Mesendoderm (in vitro differentiated cells): ENCODE data around the gene GRIK4.

Source experiments
- DNase-seq: peaks from one replicate; pipeline ENCODE4 v3.0.0; 2013
- H2AK5ac ChIP-seq: 2 replicates; pipeline ENCODE4 v1.6.1; 2013; ENCODE audit warnings: low read length, inconsistent platforms
- H2BK120ac ChIP-seq: 2 replicates; pipeline ENCODE4 v1.6.1; 2013; ENCODE audit warnings: low read depth, mild to moderate bottlenecking, low read length, moderate library complexity, mixed read lengths
- H2BK15ac ChIP-seq: replicated peaks from 2 replicates; pipeline ENCODE4 v1.6.1; 2013; ENCODE audit warnings: low read depth, mild to moderate bottlenecking, moderate library complexity
- H2BK5ac ChIP-seq: 2 replicates; pipeline ENCODE4 v1.6.1; 2013; ENCODE audit warnings: low read length, inconsistent platforms
- H3K18ac ChIP-seq: 2 replicates; pipeline ENCODE4 v1.6.1; 2013; ENCODE audit warnings: mild to moderate bottlenecking, low read length, mixed read lengths
- H3K23ac ChIP-seq: one replicate; pipeline ENCODE4 v1.6.1; 2013; ENCODE audit warnings: low read length
- H3K27ac ChIP-seq: 2 replicates; pipeline ENCODE4 v1.5.1; 2013; ENCODE audit warnings: low read depth, mild to moderate bottlenecking, inconsistent platforms, low read length, moderate library complexity
- H3K27me3 ChIP-seq: 2 replicates; pipeline ENCODE4 v1.6.1; 2013; ENCODE audit warnings: low read length, control low read depth, mild to moderate bottlenecking, inconsistent platforms; ENCODE audit not compliant: insufficient read depth, poor library complexity
- H3K36me3 ChIP-seq: 2 replicates; pipeline ENCODE4 v1.6.1; 2013; ENCODE audit warnings: low read length, inconsistent platforms; ENCODE audit not compliant: control insufficient read depth, insufficient read depth
- H3K4ac ChIP-seq: one replicate; pipeline ENCODE4 v1.6.1; 2013; ENCODE audit warnings: low read depth, mild to moderate bottlenecking, low read length, moderate library complexity
- H3K4me1 ChIP-seq: 2 replicates; pipeline ENCODE4 v1.6.1; 2013; ENCODE audit warnings: low read depth, low read length, inconsistent platforms; ENCODE audit not compliant: control insufficient read depth
- H3K4me2 ChIP-seq: 2 replicates; pipeline ENCODE4 v1.6.1; 2013; ENCODE audit warnings: low read length
- H3K4me3 ChIP-seq: 2 replicates; pipeline ENCODE4 v1.5.1; 2013; ENCODE audit warnings: mild to moderate bottlenecking, low read length
- H3K56ac ChIP-seq: one replicate; pipeline ENCODE4 v1.6.1; 2013; ENCODE audit warnings: low read length
- H3K79me1 ChIP-seq: 2 replicates; pipeline ENCODE4 v1.6.1; 2013; ENCODE audit warnings: low read length, inconsistent platforms
- H3K79me2 ChIP-seq: 2 replicates; pipeline ENCODE4 v1.6.1; 2013; ENCODE audit warnings: mild to moderate bottlenecking, low read length; ENCODE audit not compliant: control insufficient read depth, insufficient read depth
- H3K9ac ChIP-seq: 2 replicates; pipeline ENCODE4 v1.6.1; 2013; ENCODE audit warnings: low read length, inconsistent platforms
- H4K5ac ChIP-seq: one replicate; pipeline ENCODE4 v1.6.1; 2013; ENCODE audit warnings: low read length
- H4K8ac ChIP-seq: one replicate; pipeline ENCODE4 v1.6.1; 2013; ENCODE audit warnings: low read depth, mild to moderate bottlenecking, control low read depth, low read length, moderate library complexity
- WGBS: extraction: QIAGEN DNeasy Blood & Tissue Kit; methylation state at CpG from one replicate; pipeline ENCODE4 v1.1.7; 2013; ENCODE audit warnings: low lambda C conversion rate, missing lambda C conversion rate; ENCODE audit not compliant: insufficient coverage; ENCODE audit errors: extremely low coverage; 5-methylcytosine and 5-hydroxymethylcytosine counted together

The GRIK4 gene

GRCh38 chr11:120996973-120997372 lies 485.4 kb downstream of the GRIK4 start:
- H3K4ac ChIP-seq: no peak overlapping the region
- no peaks in the 10 kb centered on the region for H3K36me3 ChIP-seq
- H3K23ac ChIP-seq: no peak overlapping the region
- H3K4me3 ChIP-seq: no peak overlapping the region
- H2BK120ac ChIP-seq: peak overlapping the region; percentile 61
- H3K4me1 ChIP-seq: peaks cover 13% of the 10 kb centered on the region
- H3K9ac ChIP-seq: no peak overlapping the region
- peak; percentile 64 for DNase-seq
- no peak overlapping the region for H3K56ac ChIP-seq
- no peaks in the 10 kb centered on the region for H3K27me3 ChIP-seq
- no CpG with 5 or more reads among the region's 5 CpGs for WGBS
- H2BK15ac ChIP-seq: no peak overlapping the region
- H2BK5ac ChIP-seq: no peak overlapping the region
- H3K18ac ChIP-seq: no peak overlapping the region
- peak overlapping the region; percentile 30 for H3K27ac ChIP-seq
- H3K79me1 ChIP-seq: no peaks in the 10 kb centered on the region
- H2AK5ac ChIP-seq: no peak overlapping the region
- H4K8ac ChIP-seq: no peak overlapping the region
- H3K4me2 ChIP-seq: no peak overlapping the region
- H4K5ac ChIP-seq: no peak overlapping the region
- no peaks in the 10 kb centered on the region for H3K79me2 ChIP-seq

DNA sequence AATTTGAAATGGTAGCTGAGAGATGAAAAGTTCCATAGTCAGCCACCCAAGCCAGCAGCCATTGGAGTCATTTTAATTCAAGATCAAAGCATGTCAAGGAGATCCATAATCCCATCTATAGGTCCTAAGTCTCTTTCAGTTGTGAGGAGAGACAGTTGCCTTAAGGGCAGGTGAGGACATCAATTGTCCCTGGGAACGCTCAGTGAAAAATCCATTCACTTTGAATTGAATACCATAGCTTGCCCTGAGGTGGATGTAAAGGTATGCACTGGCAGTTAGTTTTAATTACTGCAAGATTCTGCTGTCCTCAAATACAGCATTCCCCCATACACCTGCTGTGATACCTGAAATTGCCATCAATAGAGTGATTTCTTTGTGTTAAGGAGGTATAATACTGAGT lies 487.0 kb downstream of the GRIK4 start:
- no CpG with 5 or more reads among the region's 1 CpG for WGBS
- Histone ChIP-seq H2AK5ac (no peak overlapping the region), H3K9ac (no peak overlapping the region), H3K18ac (peak overlapping the region; percentile 11), H3K23ac (no peak overlapping the region), H3K27ac (peak overlapping the region; percentile 69), H3K79me2 (no peaks in the 10 kb centered on the region), H2BK5ac (no peak overlapping the region), H2BK120ac (no peak overlapping the region), H3K4me2 (no peak overlapping the region), H3K56ac (no peak overlapping the region), H3K4me3 (no peak overlapping the region), H4K5ac (no peak overlapping the region), H3K36me3 (no peaks in the 10 kb centered on the region), H3K4ac (no peak overlapping the region), H4K8ac (no peak overlapping the region), H3K79me1 (no peaks in the 10 kb centered on the region), H3K4me1 (peaks cover 6% of the 10 kb centered on the region), H3K27me3 (no peaks in the 10 kb centered on the region), H2BK15ac (no peak overlapping the region)
- DNase-seq: peak; percentile 85

DNA sequence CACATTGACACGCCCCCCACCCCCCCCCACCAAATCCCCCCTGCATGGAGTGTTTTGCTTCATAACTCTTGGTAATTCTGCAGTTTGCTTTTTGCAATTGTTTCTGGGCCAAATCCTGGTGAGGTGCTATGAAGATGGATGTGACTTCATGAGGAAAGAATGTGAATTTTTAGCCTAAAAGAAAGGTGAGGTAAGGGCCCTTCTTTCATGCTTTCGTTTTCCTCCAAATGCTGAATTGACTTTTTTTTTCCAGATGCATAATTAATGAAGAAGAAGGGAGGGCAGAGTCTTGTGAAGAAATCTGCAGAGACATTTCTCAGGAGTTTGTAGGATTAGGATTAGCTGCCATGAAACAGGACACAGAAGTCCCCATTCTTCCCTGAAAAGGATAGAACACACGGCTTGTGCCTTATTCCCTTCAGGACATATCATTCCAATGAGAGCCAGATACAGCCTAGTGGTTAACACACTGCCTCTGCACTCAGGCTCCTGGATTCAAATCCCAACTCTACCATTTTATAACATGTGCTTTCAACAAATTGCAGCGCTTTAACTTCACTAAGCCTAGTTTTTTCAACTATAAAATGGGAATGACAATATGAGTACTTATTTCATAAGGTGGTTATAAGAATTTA lies 492.8 kb downstream of the GRIK4 start:
- Histone ChIP-seq H3K79me1 (no peaks in the 10 kb centered on the region), H2BK120ac (peak overlapping the region; percentile 45), H3K4me1 (no peaks in the 10 kb centered on the region), H3K4ac (no peak overlapping the region), H4K8ac (peak overlapping the region; percentile 86), H2AK5ac (no peak overlapping the region), H3K27ac (peak overlapping the region; percentile 38), H2BK5ac (no peak overlapping the region), H3K9ac (no peak overlapping the region), H3K4me3 (no peak overlapping the region), H3K4me2 (no peak overlapping the region), H4K5ac (no peak overlapping the region), H3K56ac (no peak overlapping the region), H3K36me3 (no peaks in the 10 kb centered on the region), H3K18ac (peak overlapping the region; percentile 92), H3K27me3 (no peaks in the 10 kb centered on the region), H2BK15ac (no peak overlapping the region), H3K79me2 (no peaks in the 10 kb centered on the region), H3K23ac (no peak overlapping the region)
- DNase-seq: peak; percentile 86
- WGBS: no CpG with 5 or more reads among the region's 4 CpGs

DNA sequence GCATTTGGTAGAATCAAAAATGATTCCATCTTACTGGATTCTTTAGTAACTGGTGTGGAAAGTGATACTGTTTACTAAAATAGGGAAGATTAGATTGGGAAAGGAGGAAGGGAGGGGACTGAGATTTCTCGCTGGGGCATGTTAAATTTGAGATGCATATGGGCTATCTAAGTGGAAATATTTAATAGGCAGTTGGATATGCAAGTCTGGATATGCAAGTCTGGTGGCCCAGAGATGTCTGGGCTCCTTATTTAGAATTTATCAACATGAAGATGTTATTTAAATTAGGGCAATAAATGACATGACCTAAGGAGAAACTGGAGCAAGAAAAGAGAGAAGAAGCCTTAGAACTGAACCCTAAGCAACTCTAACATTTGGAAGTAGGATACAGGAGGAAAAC lies 495.4 kb downstream of the GRIK4 start:
- no CpG with 5 or more reads among the region's 1 CpG for WGBS

DNA sequence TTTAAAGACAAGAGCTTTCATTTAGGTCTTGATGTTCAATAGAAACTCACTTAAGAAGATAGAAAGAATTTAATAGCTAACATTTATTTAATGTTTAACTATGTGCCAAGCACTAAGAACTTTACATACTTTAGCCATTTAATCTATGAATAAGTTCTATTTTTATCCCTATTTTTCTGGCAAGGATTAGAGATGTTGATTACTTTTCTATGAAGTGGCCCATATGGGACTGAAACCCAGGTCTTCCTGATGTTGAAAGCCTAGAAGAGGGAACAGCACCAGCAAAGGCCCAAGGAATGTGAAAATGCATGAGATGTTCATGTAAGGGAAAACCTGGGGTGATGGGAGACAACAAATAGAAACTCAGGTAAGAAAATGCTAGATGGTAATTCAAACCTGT lies 497.0 kb downstream of the GRIK4 start:
- no peak for DNase-seq
- no peaks in the 10 kb centered on the region for H3K79me2 ChIP-seq
- H3K27me3 ChIP-seq: no peaks in the 10 kb centered on the region
- H3K18ac ChIP-seq: no peak overlapping the region
- no peak overlapping the region for H2AK5ac ChIP-seq
- no peak overlapping the region for H3K4me3 ChIP-seq
- no peak overlapping the region for H3K4ac ChIP-seq
- no peak overlapping the region for H3K4me2 ChIP-seq
- no peak overlapping the region for H3K27ac ChIP-seq
- H3K56ac ChIP-seq: no peak overlapping the region
- no peak overlapping the region for H2BK120ac ChIP-seq
- H2BK5ac ChIP-seq: no peak overlapping the region
- H2BK15ac ChIP-seq: no peak overlapping the region
- no peak overlapping the region for H3K23ac ChIP-seq
- no peak overlapping the region for H3K9ac ChIP-seq
- H3K79me1 ChIP-seq: no peaks in the 10 kb centered on the region
- H3K4me1 ChIP-seq: no peaks in the 10 kb centered on the region
- no peak overlapping the region for H4K8ac ChIP-seq
- H3K36me3 ChIP-seq: no peaks in the 10 kb centered on the region
- H4K5ac ChIP-seq: no peak overlapping the region

More for the DNA sequence above, 495.4 kb downstream of the GRIK4 start:
- Histone ChIP-seq H3K23ac (no peak overlapping the region), H3K18ac (no peak overlapping the region), H3K79me2 (no peaks in the 10 kb centered on the region), H4K8ac (no peak overlapping the region), H3K79me1 (no peaks in the 10 kb centered on the region), H3K4me1 (no peaks in the 10 kb centered on the region), H2BK120ac (no peak overlapping the region), H3K4ac (no peak overlapping the region), H3K4me3 (no peak overlapping the region), H2BK5ac (no peak overlapping the region), H2AK5ac (no peak overlapping the region), H3K4me2 (no peak overlapping the region), H3K27me3 (no peaks in the 10 kb centered on the region), H3K56ac (no peak overlapping the region), H2BK15ac (no peak overlapping the region), H3K36me3 (no peaks in the 10 kb centered on the region), H3K27ac (no peak overlapping the region), H4K5ac (no peak overlapping the region), H3K9ac (no peak overlapping the region)
- no peak for DNase-seq

DNA sequence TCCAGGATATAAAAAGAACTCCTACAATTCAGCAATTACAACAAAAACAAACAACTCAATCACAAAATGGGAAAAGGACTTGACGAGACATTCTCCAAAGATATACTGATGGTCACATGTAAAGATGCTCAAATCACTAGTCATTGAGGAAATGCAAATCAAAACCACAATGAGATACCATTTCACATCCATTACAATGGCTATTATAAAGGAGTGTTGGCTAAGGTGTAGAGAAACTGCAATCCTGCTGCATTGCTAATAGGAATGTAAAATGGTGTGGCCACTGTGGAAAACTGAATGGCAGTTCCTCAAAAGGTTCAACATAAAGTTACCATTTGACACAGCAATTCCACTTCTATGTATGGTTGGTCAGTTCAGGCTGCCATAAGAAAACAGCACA lies 500.5 kb downstream of the GRIK4 start:
- Histone ChIP-seq H3K56ac (no peak overlapping the region), H2BK5ac (no peak overlapping the region), H3K9ac (no peak overlapping the region), H3K4ac (no peak overlapping the region), H3K79me2 (no peaks in the 10 kb centered on the region), H3K27me3 (no peaks in the 10 kb centered on the region), H3K4me1 (no peaks in the 10 kb centered on the region), H3K79me1 (no peaks in the 10 kb centered on the region), H3K18ac (no peak overlapping the region), H4K5ac (no peak overlapping the region), H2BK120ac (no peak overlapping the region), H2BK15ac (no peak overlapping the region), H2AK5ac (no peak overlapping the region), H3K36me3 (no peaks in the 10 kb centered on the region), H4K8ac (no peak overlapping the region), H3K4me3 (no peak overlapping the region), H3K27ac (no peak overlapping the region), H3K23ac (no peak overlapping the region), H3K4me2 (no peak overlapping the region)
- WGBS: no CpG with 5 or more reads among the region's 1 CpG
- no peak for DNase-seq
